Measurements from ENCODE around the gene FBXO28.

GRCh38 chr1:224113005-224113404 is 906 bp upstream of the FBXO28 start:
- TF ChIP-seq CTCF (IDR thresholded peaks at IDR 0.05) (no peak), POLR2A (IDR thresholded peaks at IDR 0.05) (no peak)

Measured in esophagus squamous epithelium (tissue), 4 donors.